Activated CD8-positive, alpha-beta T cell treated with anti-CD3 and anti-CD28 coated beads for 36 hours (primary cell): ENCODE measurements around the gene ARHGEF16. TPM values are rescaled to one million over a fixed set of nuclear protein-coding genes. Genes with fewer than 3 reads are reported as not detected.

Source experiments
- ATAC-seq: fragments of 200-7000 bp; cut with Tn5 transposase; one replicate; pipeline ENCODE4 v1.10.0; 2021; ENCODE audit warnings: mild to moderate bottlenecking, moderate library complexity
- CTCF ChIA-PET: fragments of 350-600 bp; sonication (Branson Sonifier 250); formaldehyde crosslinking; loops from one replicate; lab custom pipeline; 2021; ENCODE audit warnings: antibody characterized with exemption; lab: Charles Lee
- POLR2A ChIA-PET: fragments of 350-600 bp; sonication (Branson Sonifier 250); formaldehyde crosslinking; loops from one replicate; lab custom pipeline; 2021; ENCODE audit warnings: antibody characterized with exemption; lab: Charles Lee
- DNase-seq: peaks from one replicate; pipeline ENCODE4 v3.0.0-alpha.2; 2020
- H3K27ac Mint-ChIP-seq: one replicate; pipeline ENCODE4 v1.8.0; 2021; ENCODE audit warnings: mild to moderate bottlenecking, mixed read lengths
- H3K27me3 Mint-ChIP-seq: one replicate; pipeline ENCODE4 v1.8.0; 2021; ENCODE audit warnings: mixed read lengths
- H3K36me3 Mint-ChIP-seq: one replicate; pipeline ENCODE4 v1.8.0; 2021; ENCODE audit warnings: low read depth, mixed read lengths
- H3K4me1 Mint-ChIP-seq: one replicate; pipeline ENCODE4 v1.8.0; 2021; ENCODE audit warnings: low read depth, mixed read lengths
- H3K4me3 Mint-ChIP-seq: one replicate; pipeline ENCODE4 v1.8.0; 2021; ENCODE audit warnings: mild to moderate bottlenecking, moderate library complexity, mixed read lengths
- H3K9me3 Mint-ChIP-seq: one replicate; pipeline ENCODE4 v1.8.0; 2021; ENCODE audit warnings: mixed read lengths
- intact Hi-C: fragments of 100-400 bp; cut with micrococcal nuclease; formaldehyde crosslinking; loops from one replicate; pipeline ENCODE4 v1.10.0; 2022
- total RNA-seq, 2 experiments: library from RNA; stranded (reverse); gene quantifications; one replicate each; pipeline ENCODE4 v1.2.3, GENCODE V29; 2021
- TF ChIP-seq, protein P1 (sequence below): fragments of 200-600 bp; IDR thresholded peaks from one replicate; pipeline ENCODE4 v1.8.0; 2022; ENCODE audit warnings: antibody characterized with exemption, mild to moderate bottlenecking

The ARHGEF16 gene
- total RNA-seq, 2 experiments from 2014 or later = not detected

DNA sequence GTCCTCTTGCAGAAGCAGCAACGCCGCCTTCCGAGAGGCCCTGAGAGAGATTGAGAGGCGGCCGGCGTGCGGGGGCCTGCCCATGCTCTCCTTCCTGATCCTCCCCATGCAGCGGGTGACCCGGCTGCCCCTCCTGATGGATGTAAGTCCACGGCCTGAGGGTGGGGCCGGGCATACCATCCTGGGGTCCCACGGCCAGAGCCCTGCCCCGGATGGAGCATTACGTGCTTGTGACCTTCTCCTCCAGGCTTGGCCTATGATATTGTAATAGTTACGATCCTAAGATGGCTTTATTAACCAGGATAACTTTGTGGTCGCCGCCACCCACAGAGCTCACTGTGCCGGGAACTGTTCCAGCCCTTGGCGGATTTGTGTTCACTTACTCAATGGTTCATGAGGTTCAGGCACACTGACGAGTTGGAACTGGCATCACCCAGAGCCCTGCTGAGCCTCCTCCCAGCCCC lies 18.9 kb downstream of the ARHGEF16 start:
- ChIA-PET POLR2A (no interaction called here), CTCF (no interaction called here)
- no peaks in the 10 kb centered on the region for H3K27me3 Mint-ChIP-seq
- no peak for ATAC-seq
- intact Hi-C loops = no loop called here
- peaks cover 3% of the 10 kb centered on the region for H3K4me1 Mint-ChIP-seq
- no peak for DNase-seq
- TF ChIP-seq, protein P1, sequence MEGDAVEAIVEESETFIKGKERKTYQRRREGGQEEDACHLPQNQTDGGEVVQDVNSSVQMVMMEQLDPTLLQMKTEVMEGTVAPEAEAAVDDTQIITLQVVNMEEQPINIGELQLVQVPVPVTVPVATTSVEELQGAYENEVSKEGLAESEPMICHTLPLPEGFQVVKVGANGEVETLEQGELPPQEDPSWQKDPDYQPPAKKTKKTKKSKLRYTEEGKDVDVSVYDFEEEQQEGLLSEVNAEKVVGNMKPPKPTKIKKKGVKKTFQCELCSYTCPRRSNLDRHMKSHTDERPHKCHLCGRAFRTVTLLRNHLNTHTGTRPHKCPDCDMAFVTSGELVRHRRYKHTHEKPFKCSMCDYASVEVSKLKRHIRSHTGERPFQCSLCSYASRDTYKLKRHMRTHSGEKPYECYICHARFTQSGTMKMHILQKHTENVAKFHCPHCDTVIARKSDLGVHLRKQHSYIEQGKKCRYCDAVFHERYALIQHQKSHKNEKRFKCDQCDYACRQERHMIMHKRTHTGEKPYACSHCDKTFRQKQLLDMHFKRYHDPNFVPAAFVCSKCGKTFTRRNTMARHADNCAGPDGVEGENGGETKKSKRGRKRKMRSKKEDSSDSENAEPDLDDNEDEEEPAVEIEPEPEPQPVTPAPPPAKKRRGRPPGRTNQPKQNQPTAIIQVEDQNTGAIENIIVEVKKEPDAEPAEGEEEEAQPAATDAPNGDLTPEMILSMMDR = no peak
- H3K27ac Mint-ChIP-seq = no peak overlapping the region
- H3K36me3 Mint-ChIP-seq = no peaks in the 10 kb centered on the region
- H3K4me3 Mint-ChIP-seq = no peak overlapping the region
- H3K9me3 Mint-ChIP-seq = no peaks in the 10 kb centered on the region

DNA sequence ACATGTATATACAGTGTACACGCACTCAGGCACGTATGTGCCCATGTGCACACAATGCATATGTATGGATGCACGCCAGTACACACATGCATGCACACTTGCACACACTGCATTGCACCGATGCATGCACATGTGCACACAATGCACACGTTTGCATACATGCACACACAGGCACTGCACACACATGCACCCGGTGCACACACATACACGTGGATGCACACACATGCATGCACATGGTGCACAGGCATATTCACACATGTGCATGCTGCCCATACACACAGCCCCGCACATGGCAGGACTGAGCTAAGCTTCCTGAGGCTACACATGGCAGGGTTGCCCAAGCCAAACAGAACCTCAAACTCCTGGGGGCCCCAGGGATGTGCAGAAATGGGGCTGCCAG lies 19.6 kb downstream of the ARHGEF16 start:
- DNase-seq (no peak), ATAC-seq (no peak)
- H3K27me3 Mint-ChIP-seq = no peaks in the 10 kb centered on the region
- H3K36me3 Mint-ChIP-seq = no peaks in the 10 kb centered on the region
- intact Hi-C loops = no loop called here
- no peaks in the 10 kb centered on the region for H3K9me3 Mint-ChIP-seq
- POLR2A ChIA-PET = no interaction called here
- peaks cover 3% of the 10 kb centered on the region for H3K4me1 Mint-ChIP-seq
- CTCF ChIA-PET = no interaction called here
- TF ChIP-seq, protein P1 = no peak
- no peak overlapping the region for H3K27ac Mint-ChIP-seq
- H3K4me3 Mint-ChIP-seq = no peak overlapping the region

DNA sequence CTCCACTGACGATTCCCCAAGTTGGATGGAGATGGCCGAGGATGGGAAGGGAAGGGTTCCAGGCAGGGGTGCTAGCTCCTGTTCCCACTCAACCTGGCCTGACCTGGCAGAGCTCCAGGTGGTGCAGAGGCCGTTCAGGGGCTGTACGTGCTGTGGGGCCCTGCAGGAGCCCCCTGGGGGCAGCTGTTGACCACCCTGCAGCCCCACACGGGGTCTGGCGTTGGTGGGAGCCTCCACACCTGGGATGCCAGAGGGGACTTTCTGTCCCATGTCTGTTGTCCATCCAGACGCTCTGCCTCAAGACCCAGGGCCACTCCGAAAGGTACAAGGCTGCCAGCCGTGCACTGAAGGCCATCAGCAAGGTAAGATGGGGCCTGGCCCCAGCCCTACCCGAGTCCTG lies 20.0 kb downstream of the ARHGEF16 start:
- Mint-ChIP-seq H3K27me3 (no peaks in the 10 kb centered on the region), H3K9me3 (no peaks in the 10 kb centered on the region), H3K27ac (no peak overlapping the region), H3K36me3 (no peaks in the 10 kb centered on the region), H3K4me3 (no peak overlapping the region), H3K4me1 (peaks cover 3% of the 10 kb centered on the region)
- TF ChIP-seq, protein P1 = no peak
- ChIA-PET POLR2A (no interaction called here), CTCF (no interaction called here)
- intact Hi-C loops = no loop called here
- no peak for ATAC-seq
- DNase-seq = no peak

DNA sequence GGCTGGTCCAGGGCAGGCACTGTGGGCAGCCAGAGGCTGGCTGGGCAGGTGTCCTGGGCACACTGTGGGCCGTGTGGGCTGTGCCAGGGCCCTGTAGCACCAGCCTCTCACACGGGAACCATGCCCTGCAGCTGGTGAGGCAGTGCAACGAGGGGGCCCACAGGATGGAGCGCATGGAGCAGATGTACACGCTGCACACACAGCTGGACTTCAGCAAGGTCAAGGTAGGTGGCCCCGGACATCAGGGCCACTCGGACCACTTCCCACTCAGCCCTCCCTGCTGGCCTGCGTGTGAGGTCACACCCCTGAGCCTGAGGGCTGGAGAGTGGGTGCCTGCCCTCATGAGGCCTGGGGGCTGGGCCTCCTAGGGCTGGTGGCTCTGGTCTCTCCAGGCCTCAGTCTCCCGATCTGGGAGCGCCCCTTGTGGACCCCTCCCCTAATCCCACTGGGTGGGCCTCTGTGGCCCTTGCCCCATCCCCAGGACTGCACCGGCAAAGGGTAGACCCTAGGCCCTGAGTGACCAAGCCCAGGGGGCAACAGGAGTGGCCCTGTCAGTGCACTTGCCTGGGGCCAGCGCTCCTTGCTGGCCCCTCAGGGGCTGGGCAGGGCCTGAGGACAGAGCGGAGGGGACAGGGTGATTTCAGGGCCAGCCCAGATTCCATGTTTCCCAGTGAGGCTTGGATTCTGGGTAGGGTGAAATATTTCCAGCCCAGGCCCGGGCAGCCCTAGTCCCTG lies 21.5 kb downstream of the ARHGEF16 start:
- Mint-ChIP-seq H3K4me3 (no peak overlapping the region), H3K9me3 (no peaks in the 10 kb centered on the region), H3K27ac (no peak overlapping the region), H3K4me1 (no peaks in the 10 kb centered on the region), H3K36me3 (no peaks in the 10 kb centered on the region), H3K27me3 (no peaks in the 10 kb centered on the region)
- CTCF ChIA-PET = no interaction called here
- ATAC-seq (no peak), DNase-seq (no peak)
- POLR2A ChIA-PET = no interaction called here
- TF ChIP-seq, protein P1 = no peak
- intact Hi-C loops = no loop called here

DNA sequence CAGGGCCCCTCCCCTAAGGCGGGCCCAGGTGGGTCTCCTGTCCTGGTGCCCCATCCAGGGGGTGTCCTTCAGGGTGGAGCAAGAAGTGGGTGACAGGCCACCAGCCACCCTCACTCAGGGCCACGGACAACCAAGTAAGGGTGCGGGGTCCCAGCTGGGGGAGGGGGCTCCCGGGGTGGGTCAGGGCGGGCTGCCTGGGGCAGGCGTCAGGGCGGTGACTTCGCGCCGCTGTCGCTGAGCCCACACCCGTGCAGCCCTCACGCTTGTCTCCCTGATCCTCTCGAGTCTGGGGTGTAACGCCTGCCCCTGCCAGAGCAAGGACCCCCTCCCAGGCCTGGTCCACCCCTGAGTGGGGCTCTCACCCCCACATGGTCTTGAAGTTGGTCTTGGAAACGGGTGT lies 22.2 kb downstream of the ARHGEF16 start:
- no peaks in the 10 kb centered on the region for H3K4me1 Mint-ChIP-seq
- ChIA-PET POLR2A (no interaction called here), CTCF (no interaction called here)
- H3K36me3 Mint-ChIP-seq = no peaks in the 10 kb centered on the region
- intact Hi-C loops = no loop called here
- H3K27me3 Mint-ChIP-seq = no peaks in the 10 kb centered on the region
- TF ChIP-seq, protein P1 = no peak
- DNase-seq = no peak
- H3K27ac Mint-ChIP-seq = no peak overlapping the region
- no peaks in the 10 kb centered on the region for H3K9me3 Mint-ChIP-seq
- ATAC-seq = no peak
- no peak overlapping the region for H3K4me3 Mint-ChIP-seq
